Stimulated activated CD4-positive, alpha-beta T cell treated with anti-CD3 and anti-CD28 coated beads, Interleukin-4, amount 100 ng/mL, for 4 hours (primary cell): Measurements from ENCODE around the gene NSD1.

Experiments used
- DNase-seq, 2 experiments: peaks; one replicate each; pipeline ENCODE4 v3.0.0-alpha.2; 2020

Gene NSD1

DNA sequence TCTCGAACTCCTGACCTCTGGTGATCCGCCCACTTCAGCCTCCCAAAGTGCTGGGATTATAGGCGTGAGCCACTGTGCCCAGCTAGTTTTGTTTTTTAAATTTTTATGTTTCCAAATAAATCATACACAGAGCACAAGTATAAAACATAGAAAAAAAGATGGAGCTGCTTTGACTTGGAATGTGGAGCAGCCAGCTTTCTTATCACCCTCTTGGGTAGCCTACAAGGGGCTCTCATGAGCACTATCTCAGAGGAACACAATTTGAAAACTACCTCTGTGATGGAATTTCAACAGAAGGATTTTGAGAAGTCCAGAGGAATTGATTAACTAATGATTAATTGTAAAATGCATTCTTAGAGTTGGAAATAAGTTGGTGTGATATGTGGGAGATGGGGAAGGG, 45.9 kb downstream of the NSD1 start:
- no peak for DNase-seq

DNA sequence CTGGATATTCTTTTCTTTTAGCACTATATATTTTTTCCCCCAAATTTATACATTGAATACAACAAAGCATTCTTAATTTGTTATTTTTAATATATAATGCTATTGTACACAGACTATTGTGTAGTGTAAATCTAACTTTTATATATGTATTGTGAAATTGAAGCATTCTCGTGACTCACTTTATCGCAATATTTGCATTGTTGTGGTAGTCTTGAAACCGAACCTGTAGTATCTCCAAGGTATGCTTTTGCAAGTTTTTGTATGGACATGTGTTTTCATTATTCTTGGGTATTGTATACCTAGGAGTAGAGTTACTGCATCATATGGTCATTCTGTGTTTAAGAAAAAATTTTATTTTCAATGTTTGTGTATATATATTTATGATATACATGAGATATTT, 49.6 kb downstream of the NSD1 start:
- no peak for DNase-seq

DNA sequence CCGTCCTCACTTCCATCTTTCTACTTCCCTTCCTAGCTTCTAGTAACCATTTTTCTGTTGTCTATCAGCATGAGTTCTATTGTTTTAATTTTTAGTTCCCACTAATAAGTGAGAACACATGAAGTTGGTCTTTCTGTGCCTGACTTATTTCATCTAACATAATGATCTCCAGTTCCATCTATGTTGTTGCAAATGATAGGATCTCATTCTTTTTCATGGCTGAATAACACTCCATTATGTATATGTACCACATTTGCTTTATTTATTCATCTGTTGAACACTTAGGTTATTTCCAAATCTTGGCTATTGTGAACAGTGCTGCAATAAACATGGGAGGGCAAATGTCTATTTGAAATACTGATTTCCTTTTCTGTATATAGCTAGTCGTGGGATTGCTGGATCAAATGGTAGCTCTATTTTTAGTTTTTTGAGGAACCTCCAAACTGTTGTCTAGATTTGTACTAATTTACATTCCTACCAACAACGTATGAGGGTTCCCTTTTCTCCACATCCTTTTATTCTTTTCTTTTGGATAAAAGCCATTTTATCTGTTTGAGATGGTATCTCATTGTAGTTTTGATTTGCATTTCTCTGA, 50.3 kb downstream of the NSD1 start:
- DNase-seq = no peak

DNA sequence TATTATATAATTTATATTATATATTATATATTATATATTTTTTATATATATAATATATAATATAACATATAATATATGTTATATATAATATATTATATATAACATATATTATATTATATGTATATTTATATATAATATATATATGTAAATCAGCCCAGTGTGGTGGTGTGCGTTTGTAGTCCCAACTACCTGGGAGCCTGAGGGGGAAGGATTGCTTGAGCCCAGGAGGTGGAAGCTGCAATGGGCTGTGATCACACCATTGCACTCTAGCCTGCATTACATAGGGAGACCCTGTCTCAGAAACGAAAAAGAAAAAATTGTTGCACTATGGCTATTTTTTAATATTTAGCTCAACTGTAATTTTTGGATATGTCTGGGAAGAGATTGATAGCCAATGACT, 52.4 kb downstream of the NSD1 start:
- DNase-seq = no peak

DNA sequence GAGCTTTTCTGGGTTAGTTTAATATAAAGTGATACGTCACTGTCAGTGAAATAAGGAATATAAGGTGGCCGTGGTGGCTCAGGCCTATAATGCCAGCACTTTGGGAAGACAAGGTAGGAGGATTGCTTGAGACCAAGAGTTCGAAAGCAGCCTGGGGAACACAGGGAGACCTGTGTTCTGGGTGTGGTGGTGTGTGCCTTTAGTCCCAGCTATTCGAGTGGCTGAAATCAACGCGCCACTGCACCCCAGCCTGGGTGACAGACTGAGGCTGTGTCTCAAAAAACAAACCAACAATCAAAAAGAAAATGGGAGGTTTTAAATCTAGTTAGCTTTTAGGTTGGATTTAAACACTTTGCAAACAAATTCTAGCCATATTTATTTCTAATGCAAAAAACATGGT, 53.1 kb downstream of the NSD1 start:
- no peak for DNase-seq

DNA sequence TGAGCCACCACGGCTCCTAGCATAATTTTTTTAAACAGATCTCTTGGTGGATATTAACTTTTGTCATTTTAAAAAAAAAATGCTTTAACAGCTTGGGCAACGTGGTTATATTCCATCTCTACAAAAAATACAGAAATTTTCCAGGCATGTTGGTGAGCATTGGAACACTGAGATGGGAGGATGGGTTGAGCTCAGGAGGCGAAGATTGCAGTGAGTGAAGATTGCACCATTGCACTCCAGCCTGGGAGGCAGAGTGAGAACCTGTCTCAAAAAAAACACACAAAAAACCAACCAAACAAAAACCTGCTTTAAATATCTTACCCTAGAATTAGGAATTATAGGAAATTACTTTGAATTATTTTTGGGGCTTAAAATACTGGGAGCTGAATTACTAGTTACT, 55.2 kb downstream of the NSD1 start:
- DNase-seq = no peak

DNA sequence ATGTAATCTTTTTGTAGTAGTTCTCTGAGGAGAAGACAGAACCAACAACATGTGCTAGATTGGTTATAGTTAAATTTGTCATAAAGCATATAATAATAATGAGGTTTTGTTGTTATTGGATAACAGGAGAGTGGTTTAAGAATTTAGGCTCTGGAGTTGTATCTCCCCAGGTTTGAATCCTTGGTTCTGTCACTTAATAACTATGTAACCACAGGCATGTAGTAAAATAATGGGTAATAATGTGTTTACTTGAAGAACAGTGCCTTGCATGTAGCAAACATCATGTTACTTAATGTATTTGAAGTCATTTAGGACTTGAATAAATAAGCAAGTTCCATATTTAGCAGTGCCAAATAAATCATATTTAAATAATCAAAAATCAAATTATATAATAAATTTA, 55.8 kb downstream of the NSD1 start:
- no peak for DNase-seq

DNA sequence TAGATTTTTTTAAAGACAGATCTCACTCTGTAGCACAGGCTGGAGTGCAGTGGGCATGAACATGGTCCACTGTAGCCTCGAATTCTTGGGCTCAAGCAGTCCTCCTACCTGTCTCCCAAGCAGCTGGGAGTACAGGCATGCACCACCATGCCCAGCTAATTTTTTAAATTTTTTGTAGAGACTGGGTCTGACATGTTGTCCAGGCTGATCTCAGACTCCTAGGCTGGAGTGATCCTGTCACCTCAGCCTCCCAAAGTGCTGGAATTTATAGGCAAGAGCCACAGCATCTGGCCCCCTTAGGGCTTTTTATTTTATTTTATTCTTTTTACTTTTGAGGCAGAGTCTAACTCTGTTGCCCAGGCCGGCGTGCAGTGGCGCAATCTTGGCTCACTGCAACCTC, 56.4 kb downstream of the NSD1 start:
- no peak for DNase-seq

DNA sequence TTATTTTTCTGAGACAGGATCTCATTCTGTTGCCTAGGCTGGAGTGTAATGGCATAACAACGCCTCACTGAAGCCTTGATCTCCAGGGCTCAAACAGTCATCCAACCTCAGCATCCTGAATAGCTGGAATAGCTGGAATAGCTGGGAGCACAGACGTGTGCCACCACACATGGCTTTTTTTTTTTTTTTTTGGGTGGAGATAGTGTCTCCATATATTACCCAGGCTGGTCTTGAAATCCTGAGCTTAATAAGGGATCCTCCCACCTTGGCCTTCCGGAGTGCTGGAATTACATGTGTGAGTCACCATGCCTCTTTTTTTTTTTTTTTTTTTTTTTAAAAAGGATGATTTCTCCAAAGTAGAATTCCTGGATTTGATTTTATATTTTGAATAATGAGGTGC, 60.7 kb downstream of the NSD1 start:
- no peak for DNase-seq

DNA sequence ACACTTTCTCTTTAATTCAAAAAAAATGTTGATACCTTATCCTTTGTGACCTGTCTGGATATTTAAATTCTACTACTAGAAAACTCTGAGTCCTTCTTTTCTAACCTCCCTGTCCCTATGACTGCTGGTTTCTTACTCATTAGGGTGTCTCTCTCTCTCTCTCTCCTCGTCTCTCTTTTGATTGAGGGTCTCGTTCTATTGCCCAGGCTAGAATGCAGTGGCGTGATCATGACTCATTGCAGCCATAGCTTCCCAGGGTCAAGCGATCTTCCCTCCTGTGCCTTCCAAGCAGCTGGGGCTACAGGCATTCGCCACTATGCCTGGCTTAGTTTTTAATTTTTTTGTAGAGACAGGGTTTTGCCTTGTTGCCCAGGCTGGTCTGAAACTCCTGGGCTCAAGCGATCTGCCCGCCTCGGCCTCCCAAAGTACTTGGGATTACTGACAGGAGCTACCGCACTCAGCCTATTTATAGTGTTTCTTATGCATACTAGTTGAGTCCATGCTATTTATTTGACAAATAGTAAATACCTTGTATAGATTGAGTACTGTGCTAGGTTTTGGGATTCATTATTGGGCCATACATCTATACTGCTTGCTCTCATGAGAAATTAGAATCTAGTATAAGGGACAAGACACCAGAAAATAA, 61.9 kb downstream of the NSD1 start:
- DNase-seq = no peak

DNA sequence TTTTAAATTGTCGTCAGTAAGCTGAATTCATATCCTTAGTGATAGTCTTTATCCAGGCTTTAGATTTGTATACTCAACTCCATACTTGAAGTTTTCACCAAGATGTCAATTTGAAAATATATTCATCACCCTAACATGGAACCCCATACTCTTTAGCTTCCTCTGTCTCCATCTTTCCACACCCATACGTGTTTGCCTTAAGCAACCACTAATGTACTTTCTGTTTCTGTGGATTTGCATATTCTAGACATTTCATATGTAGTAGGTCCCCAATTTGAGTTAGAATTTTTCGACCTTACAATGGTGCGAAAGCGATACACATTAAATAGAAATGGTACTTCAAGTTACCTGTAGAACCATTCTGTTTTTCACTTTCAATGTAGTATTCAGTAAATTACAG, 65.2 kb downstream of the NSD1 start:
- no peak for DNase-seq

DNA sequence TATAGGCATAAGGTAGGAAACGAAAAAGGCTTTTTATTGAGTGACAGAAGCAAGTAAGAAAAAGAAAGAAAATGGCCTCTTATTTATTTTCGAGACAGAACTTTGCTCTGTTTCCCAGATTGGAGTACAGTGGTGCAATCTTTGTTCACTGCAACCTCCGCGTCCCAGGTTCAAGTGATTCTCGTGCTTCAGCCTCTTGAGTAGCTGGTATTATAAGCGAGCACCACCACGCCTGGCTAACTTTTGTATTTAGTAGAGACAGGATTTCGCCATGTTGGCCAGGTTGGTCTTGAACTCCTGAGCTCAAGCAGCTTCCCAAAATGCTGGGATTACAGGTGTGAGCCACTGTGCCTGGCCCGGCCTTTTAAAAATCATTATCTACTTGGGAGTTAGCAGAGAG, 70.7 kb downstream of the NSD1 start:
- DNase-seq = no peak

DNA sequence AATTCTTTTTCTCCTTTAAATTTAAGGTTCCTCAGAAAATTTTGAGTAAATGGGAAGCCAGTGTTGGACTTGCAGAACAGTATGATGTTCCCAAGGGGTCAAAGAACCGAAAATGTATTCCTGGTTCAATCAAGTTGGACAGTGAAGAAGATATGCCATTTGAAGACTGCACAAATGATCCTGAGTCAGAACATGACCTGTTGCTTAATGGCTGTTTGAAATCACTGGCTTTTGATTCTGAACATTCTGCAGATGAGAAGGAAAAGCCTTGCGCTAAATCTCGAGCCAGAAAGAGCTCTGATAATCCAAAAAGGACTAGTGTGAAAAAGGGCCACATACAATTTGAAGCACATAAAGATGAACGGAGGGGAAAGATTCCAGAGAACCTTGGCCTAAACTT, 76.0 kb downstream of the NSD1 start:
- no peak for DNase-seq

DNA sequence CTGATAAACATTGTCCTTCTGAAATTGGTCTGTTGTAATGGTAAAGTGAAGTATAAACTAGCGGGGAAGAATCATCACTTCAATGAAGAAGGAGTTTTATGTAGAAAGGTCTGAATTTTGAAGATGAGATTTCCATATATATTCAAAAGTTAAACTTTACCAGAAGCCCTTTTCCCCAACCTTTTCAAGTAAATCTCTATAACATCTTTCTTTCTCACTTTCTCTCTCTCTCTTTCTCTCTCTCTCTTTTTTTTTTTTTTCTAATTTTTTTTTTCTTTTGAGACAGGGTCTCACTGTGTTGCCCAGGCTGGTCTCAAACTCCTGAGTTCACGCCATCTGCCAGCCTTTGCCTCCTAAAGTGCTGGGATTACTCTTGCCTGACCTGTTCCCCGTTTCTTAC, 78.7 kb downstream of the NSD1 start:
- no peak for DNase-seq

DNA sequence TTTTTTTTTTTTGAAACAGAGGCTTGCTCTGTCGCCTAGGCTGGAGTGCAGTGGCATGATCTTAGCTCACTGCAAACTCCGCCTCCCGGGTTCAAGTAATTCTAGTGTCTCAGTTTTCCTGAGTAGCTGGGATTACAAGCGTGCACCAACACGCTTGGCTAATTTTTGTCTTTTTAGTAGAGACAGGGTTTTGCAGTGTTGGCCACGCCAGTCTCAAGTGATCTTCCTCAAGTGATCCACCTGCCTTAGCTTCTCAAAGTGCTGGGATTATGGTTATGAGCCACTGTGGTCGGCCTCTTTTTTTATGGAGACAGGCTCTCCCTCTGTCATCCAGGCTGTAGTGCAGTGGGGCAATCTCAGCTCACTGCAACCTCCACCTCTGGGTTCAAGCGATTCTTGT, 87.0 kb downstream of the NSD1 start:
- no peak for DNase-seq

DNA sequence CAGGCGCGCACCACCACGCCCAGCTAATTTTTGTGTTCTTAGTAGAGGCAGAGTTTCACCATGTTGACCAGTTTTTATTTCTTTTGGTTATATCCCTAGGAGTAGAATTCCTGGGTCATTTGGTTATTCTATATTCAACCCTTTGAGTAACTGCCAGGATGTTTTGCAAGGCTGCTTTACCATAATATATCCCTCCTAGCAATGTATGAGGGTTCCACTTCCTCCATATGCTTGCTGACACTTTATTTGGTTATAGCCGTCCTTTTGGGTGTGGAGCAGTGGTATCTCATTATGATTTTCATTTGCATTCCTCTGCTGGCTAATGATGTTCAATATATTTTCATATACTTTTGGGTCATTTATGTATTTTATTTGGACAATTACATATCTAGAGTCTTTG, 88.7 kb downstream of the NSD1 start:
- DNase-seq = no peak

DNA sequence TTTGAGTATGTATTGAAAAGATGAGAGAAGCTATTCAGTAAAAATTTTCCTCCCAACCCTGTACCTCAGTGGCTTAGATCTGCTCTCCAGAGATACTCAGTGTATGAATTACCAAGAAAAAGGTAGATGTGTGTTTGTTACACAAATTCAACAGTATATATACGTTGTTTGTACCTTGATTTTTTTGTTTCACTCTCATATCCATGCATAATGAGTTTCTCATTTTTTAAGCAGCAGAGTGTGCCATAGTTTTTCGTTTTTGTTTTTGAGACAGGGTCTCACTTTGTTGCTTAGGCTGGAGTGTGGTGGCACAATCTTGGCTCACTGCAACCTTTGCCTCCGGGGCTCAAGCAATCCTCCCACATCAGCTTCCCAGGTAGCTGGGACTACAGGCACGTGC, 92.2 kb downstream of the NSD1 start:
- DNase-seq = no peak

DNA sequence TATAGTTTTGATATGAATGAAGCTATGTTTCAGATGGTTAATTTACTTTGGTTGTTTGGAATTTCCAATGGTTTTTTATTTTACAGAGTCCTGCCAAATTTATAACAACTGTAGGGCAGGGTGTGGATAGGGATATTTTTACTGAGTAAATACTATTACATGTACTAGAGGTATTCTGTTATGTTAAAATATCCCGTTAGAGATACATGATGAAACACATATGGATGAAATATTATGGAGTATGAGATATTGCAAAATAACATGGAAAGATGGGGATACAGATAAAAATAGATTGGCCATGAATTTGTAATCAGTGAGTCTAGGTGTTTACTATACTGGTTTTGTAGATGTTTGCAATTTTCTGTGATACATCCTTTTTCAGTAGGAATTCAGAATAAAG, 93.3 kb downstream of the NSD1 start:
- no peak for DNase-seq

DNA sequence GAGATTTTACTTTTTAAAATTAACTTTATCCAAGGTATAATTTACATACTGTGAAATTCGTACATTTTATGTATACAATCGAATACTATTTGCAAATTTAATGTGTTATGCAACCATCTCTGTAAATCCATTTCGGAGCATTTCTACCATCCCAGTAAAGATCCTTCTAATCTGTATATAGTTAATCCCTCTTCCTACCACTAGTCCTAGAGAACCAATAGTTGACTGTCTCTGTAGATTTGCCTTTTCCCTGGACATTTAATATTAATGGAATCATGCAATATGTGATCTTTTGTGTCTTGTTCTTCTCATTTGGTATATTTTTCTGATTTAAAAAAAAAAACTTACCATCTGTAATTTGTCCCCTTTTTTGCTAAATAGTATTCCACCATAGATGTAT, 95.2 kb downstream of the NSD1 start:
- no peak for DNase-seq

DNA sequence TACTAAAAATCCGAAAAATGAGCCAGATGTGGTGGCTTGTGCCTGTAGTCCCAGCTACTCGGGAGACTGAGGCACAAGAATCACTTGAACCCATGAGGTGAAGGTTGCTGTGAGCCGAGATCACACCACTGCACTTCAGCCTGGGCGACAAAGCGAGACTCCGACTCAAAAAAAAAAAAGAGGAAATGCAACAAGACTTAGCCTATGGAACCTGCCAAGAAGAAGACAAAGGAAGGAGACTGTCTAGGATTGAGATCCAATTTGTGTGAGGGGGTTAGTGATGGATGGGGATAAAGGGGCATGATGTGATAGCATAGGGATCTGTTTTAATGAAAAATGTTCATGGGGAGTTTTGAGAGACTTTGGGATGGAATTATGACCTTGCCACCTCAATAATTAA, 97.1 kb downstream of the NSD1 start:
- DNase-seq = no peak

DNA sequence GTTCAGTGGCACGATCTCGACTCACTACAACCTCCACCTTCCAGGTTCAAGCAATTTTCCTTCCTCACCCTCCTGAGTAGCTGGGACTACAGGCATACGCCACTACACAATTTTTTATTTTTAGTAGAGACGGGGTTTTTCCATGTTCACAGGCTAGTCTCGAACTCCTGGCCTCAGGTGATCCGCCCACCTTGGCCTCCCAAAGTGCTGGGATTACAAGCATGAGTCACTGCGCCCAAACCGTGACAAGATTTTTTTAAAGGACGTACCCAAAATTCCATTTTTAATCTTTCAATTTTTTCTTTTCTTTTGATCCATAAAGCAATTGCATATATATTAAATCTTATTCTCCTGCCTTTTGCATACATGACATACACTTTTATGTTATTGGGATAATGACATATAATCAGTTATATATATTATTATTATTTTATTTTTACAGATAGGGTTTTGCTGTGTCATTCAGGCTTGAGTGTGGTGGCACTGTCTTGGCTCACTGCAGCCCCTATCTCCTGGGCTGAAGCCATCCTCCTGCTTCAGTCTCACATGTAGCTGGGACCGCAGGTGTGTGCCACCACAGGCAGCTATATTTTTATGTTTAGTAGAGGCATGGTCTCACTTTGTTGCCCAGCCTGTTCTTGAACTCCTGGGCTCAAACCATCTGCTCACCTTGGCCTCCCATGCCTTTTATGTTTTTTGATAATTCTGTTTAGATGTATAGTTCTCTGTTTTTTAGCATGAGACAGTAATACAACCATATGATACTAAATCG, 98.1 kb downstream of the NSD1 start:
- DNase-seq = no peak

DNA sequence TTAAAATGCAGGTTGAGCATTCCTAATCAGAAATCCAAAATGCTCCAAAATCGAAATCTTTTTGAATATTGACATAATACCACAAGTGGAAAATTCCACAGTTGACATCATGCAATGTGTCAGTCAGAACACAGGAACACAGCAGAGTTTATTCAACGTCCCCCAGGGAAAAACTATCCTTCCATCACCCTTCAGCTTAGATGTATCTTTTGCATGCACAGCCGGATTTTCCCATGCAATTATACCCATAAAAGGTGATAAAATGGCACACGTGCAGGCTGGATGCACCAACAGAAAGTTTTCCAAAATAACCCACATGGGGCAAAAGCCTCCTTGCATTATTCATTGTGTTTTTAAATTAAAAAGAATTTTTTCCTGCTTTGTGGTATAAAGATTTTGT, 98.8 kb downstream of the NSD1 start:
- DNase-seq = no peak

DNA sequence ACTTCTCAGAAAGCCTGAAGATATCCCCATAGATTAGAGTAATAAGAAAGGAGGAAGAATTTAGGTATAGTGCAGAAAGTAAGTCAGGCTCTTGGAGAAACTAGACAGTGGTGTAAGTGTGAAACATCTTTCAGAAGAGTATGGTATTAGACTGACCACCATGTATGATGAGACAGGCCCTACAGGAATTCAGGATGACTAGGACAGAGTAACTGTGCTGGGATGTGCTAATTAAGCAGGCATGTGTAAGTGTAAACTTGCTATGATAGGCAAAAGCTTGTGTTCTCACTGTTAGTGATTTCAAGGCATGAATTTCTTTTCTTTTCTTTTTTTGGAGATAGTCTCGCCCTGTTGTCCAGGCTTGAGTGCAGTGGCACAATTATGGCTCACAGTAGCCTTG, 99.2 kb downstream of the NSD1 start:
- DNase-seq = no peak

DNA sequence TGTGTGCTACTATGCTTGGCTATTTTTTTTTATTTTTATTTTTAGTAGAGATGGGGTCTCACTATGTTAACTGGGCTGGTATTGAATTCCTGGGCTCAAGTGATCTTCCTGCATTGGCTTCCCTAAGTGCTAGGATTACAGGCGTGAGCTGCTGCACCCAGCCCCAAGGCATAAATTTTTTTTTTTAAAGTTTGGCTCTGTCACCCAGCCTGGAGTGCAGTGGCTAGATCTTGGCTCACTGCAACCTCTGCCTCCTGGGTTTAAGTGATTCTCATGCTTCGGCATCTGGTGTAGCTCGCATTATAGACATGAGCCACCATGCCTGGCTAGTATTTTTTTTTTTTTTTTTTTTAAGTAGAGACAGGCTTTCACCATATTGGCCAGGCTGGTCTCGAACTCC, 99.6 kb downstream of the NSD1 start:
- DNase-seq = no peak

DNA sequence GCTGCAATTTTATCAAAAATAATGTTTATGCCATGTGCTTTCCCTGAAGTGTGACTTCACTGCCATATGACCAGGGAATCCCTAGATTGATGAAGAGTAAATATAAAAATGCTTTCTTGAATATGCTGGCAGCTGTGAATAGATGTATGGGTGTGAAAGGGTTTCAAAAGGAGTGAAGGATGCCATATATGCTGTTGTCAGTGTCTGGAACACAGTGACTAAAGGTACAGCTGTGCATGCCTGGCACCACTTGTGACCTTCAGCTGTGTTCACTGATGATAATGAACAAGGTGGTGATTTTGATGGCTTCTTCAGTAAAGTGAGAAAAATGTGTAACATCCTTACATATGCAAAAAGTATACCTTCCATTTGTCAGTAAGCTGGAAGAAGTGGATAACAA, 100.2 kb downstream of the NSD1 start:
- no peak for DNase-seq
